SK-N-SH (cell line): Measurements from ENCODE around the gene SPTBN2.

ENCODE experiments used
- TCF12 ChIP-seq: IDR thresholded peaks from 2 replicates; pipeline ENCODE4 v1.4.0; 2012
- TF ChIP-seq, protein P1 (sequence below): fragments of 200-600 bp; sonication (generic); IDR thresholded peaks from 2 replicates; pipeline ENCODE4 v1.6.1; 2017; ENCODE audit warnings: antibody characterized with exemption, mild to moderate bottlenecking, moderate library complexity

- TF ChIP-seq, protein P1, sequence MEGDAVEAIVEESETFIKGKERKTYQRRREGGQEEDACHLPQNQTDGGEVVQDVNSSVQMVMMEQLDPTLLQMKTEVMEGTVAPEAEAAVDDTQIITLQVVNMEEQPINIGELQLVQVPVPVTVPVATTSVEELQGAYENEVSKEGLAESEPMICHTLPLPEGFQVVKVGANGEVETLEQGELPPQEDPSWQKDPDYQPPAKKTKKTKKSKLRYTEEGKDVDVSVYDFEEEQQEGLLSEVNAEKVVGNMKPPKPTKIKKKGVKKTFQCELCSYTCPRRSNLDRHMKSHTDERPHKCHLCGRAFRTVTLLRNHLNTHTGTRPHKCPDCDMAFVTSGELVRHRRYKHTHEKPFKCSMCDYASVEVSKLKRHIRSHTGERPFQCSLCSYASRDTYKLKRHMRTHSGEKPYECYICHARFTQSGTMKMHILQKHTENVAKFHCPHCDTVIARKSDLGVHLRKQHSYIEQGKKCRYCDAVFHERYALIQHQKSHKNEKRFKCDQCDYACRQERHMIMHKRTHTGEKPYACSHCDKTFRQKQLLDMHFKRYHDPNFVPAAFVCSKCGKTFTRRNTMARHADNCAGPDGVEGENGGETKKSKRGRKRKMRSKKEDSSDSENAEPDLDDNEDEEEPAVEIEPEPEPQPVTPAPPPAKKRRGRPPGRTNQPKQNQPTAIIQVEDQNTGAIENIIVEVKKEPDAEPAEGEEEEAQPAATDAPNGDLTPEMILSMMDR: no peak
- no peak for TF ChIP-seq TCF12
Observed at GRCh38 chr11:66734215-66734614, 5.2 kb upstream of the SPTBN2 start.
